Measurements from ENCODE around the gene C11orf21. TPM values are rescaled to one million over a fixed set of nuclear protein-coding genes. Genes with fewer than 3 reads are reported as not detected.

Gene C11orf21
- total RNA-seq, 1 donor from 2014 or later = 0.29 TPM

GRCh38 chr11:2259466-2259830 lies 42.3 kb downstream of the C11orf21 start:
- Mint-ChIP-seq H3K27ac (no peak overlapping the region), H3K27me3 (ENCODE audit: low read depth) (peaks cover 3% of the 10 kb centered on the region), H3K4me3 (no peak overlapping the region), H3K4me1 (peaks cover 19% of the 10 kb centered on the region), H3K9me3 (peaks cover 8% of the 10 kb centered on the region), H3K36me3 (peaks cover 4% of the 10 kb centered on the region)
- TF ChIP-seq, protein P1, sequence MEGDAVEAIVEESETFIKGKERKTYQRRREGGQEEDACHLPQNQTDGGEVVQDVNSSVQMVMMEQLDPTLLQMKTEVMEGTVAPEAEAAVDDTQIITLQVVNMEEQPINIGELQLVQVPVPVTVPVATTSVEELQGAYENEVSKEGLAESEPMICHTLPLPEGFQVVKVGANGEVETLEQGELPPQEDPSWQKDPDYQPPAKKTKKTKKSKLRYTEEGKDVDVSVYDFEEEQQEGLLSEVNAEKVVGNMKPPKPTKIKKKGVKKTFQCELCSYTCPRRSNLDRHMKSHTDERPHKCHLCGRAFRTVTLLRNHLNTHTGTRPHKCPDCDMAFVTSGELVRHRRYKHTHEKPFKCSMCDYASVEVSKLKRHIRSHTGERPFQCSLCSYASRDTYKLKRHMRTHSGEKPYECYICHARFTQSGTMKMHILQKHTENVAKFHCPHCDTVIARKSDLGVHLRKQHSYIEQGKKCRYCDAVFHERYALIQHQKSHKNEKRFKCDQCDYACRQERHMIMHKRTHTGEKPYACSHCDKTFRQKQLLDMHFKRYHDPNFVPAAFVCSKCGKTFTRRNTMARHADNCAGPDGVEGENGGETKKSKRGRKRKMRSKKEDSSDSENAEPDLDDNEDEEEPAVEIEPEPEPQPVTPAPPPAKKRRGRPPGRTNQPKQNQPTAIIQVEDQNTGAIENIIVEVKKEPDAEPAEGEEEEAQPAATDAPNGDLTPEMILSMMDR (IDR thresholded peaks at IDR 0.05; ENCODE audit: unreplicated experiment) = no peak
- no peak for DNase-seq (ENCODE audit: low spot score in 2 of 2, unreplicated experiment in 2 of 2)

GRCh38 chr11:2258501-2259465 lies 42.9 kb downstream of the C11orf21 start:
- peak in 1 of 2 experiments; percentile 34 for DNase-seq (ENCODE audit: low spot score in 2 of 2, unreplicated experiment in 2 of 2)
- Mint-ChIP-seq H3K27ac (no peak overlapping the region), H3K27me3 (ENCODE audit: low read depth) (peaks cover 1% of the 10 kb centered on the region), H3K9me3 (peaks cover 8% of the 10 kb centered on the region), H3K36me3 (peaks cover 4% of the 10 kb centered on the region), H3K4me1 (peaks cover 19% of the 10 kb centered on the region), H3K4me3 (no peak overlapping the region)
- TF ChIP-seq, protein P1 (IDR thresholded peaks at IDR 0.05; ENCODE audit: unreplicated experiment) = no peak

DNA sequence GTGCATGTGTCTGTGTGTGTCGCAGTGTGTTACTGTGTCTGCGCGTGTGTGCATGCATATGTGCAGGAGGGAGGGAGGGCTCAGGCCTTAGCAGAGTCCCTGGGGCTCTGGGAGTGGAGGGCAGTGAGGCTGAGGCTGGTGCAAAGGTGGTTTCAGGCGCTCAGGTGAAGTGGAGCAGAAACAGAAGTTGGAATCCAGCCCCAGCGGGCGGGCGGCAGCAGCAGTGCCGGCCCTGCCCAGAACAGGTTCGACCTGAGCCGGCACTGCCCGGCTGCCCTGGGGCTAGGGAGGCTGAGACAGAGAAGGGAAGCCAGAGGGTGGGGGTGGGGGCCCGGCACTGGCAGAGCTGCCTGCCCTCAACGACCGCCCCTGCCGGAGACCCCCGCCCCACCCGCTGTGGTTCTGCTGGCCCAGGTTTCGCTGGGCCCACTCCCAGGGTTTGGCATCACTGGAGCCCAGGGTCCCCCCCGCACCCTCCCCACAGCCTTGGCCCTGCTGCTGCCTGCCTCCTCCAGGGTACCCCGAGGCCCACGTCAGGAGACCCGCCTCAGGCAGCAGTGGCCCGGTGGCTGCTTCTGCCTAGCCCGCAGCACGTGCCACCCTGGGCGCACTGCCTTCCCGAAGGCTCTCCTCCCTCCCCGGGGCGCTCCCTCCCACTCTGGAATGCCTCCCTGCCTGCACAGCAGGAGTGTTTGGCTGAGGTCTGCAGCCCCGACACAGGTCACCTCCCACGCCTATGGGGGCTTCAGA lies 44.6 kb downstream of the C11orf21 start:
- H3K27me3 Mint-ChIP-seq (ENCODE audit: low read depth) = peaks cover 1% of the 10 kb centered on the region
- H3K27ac Mint-ChIP-seq = peak overlapping the region; percentile 4
- peaks cover 8% of the 10 kb centered on the region for H3K9me3 Mint-ChIP-seq
- H3K36me3 Mint-ChIP-seq = peaks cover 4% of the 10 kb centered on the region
- H3K4me1 Mint-ChIP-seq = peaks cover 13% of the 10 kb centered on the region
- DNase-seq (ENCODE audit: low spot score in 2 of 2, unreplicated experiment in 2 of 2) = peak in 1 of 2 experiments; percentile 47
- H3K4me3 Mint-ChIP-seq = no peak overlapping the region
- TF ChIP-seq, protein P1 (IDR thresholded peaks at IDR 0.05; ENCODE audit: unreplicated experiment) = no peak

DNA sequence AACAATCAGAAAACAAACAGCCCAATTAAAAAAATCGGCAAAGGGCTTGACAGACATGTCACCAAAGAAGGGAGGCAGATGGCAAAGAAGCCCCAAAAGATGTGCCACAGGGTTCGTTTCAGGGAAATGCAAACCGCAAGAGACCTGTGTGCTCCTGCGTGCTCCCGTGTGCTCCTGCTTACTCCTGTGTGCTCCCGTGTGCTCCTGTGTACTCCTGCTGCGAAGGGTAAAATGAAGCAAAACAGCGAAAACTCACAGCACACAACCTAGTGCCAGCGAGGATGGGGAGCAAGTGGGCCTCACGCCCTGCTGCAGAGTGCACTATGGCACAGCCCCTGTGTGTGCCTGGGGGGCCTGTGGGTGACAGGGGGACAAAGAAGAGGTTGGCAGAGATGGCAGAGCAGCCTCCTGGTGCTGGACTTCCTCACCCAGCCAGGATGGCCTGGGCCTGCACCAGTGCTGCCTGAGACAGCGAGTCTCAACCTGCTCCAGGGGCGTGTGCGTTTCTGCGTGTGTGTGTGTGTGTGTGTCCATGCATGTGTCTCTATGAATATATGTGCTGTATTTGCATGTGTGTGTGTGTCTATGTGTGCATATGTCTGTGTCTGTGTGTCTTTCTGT lies 45.3 kb downstream of the C11orf21 start:
- Mint-ChIP-seq H3K27me3 (ENCODE audit: low read depth) (peaks cover 1% of the 10 kb centered on the region), H3K27ac (no peak overlapping the region), H3K9me3 (peaks cover 8% of the 10 kb centered on the region), H3K4me1 (peaks cover 13% of the 10 kb centered on the region), H3K4me3 (no peak overlapping the region), H3K36me3 (peaks cover 4% of the 10 kb centered on the region)
- TF ChIP-seq, protein P1 (IDR thresholded peaks at IDR 0.05; ENCODE audit: unreplicated experiment) = no peak
- DNase-seq (ENCODE audit: low spot score in 2 of 2, unreplicated experiment in 2 of 2) = peak in 1 of 2 experiments; percentile 35

DNA sequence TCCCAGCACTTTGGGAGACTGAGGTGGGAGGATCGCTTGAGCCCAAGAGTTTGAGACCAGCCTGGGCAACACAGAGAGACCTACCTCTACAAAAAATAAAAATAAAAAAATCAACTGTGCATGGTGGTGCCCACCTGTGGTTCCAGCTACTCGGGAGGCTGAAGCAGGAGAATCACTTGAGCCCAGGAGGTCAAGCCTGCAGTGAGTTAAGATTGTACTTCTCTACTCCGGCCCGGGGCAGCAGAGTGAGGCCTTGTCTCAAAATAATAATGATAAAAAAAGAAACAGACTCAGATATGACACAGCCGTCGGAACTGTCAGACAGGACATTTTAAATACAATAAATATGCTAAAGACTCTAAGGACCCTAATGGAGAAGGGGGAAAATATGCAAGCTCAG lies 49.7 kb downstream of the C11orf21 start:
- Mint-ChIP-seq H3K4me3 (no peak overlapping the region), H3K27me3 (ENCODE audit: low read depth) (peaks cover 1% of the 10 kb centered on the region), H3K27ac (no peak overlapping the region), H3K4me1 (peaks cover 9% of the 10 kb centered on the region), H3K9me3 (peaks cover 13% of the 10 kb centered on the region), H3K36me3 (peaks cover 4% of the 10 kb centered on the region)
- TF ChIP-seq, protein P1 (IDR thresholded peaks at IDR 0.05; ENCODE audit: unreplicated experiment) = no peak
- DNase-seq (ENCODE audit: low spot score in 2 of 2, unreplicated experiment in 2 of 2) = no peak
